Activated CD4-positive, CD25-positive, alpha-beta regulatory T cell treated with anti-CD3 and anti-CD28 coated beads, Interleukin-2, amount 50 U/mL, for 24 hours (primary cell): ENCODE data around the gene ZDHHC7.
"Not testable (repeated sequence)": the region's sequence is repeated elsewhere in the genome, so short reads cannot be mapped to it uniquely, and the experiment has no call there.

Experiments used
- ATAC-seq, 2 donors: fragments of 150-1000 bp; cut with Tn5 transposase; one replicate each; pipeline ENCODE4 v1.10.0; 2021; ENCODE audit warnings: mild to moderate bottlenecking in 1 of 2, moderate library complexity in 1 of 2

Gene ZDHHC7

GRCh38 chr16:84959784-84960417 lies 51.4 kb downstream of the ZDHHC7 start:
- no peak for ATAC-seq

- no peak for ATAC-seq
Observed at GRCh38 chr16:84959045-84959576, 52.2 kb downstream of the ZDHHC7 start.

GRCh38 chr16:84957792-84958191 lies 53.5 kb downstream of the ZDHHC7 start:
- no peak for ATAC-seq

DNA sequence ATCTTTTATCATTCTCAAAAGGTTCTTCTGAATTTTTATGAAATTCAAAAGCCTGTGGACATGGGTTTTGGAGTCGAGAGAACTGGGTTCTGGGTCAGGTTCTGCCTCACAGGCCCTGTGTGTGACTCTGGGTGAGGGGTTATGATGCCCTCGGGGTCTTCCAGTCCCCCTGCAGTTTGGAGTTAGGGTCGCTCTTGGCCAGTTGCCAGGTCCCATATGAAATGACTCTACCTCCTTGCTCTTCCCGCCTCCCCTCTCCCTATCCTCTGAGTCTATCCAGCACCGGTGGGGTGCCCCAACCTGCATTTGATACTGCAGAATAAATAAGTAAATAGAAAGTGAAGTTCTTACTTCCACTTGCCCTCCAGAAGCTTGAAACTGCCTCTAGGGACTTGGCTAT lies 54.1 kb downstream of the ZDHHC7 start:
- ATAC-seq: no peak

GRCh38 chr16:84955427-84955826 lies 55.9 kb downstream of the ZDHHC7 start:
- ATAC-seq: no peak

- no peak for ATAC-seq
Observed at GRCh38 chr16:84953190-84953746, 58.1 kb downstream of the ZDHHC7 start.

DNA sequence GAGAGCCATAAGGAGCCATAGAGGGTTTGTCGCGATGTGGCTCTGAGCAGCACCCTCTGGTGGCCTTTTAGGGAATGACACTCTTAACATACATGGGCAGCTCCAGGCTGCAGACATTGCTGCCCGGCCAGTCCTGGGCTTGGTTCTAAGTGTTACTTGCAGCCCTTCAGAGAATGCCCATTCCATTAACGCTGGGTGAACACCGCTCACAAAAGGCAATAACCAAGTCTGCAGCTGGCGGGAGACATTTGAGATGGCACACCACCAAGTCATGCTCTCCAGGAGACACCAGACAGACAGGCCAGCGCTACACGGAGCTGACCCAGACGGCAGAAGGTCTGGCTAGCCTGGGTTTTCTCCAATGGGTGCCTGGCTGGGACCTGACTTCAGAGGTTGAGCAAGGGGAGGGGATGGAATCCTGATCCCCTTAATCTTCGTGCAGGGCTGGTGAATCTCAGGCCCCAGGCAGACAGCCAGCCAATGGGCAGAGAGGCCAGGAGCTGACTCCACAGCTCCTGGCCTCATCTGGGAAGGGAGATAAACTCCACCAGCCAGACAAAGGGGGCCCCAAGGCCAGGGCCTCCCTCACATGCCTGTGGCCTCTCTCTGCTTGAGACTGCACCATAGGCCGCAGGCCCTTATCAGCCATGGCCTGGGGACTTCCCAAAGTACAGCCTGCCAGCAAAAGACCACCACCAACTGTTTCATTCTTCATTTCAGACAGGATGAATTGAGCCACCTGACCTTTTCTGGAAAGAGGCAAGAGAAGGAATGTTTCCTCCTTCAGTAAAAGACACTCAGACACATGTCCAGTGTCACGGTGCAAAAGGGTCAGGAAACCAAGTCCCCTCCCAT lies 58.8 kb downstream of the ZDHHC7 start:
- ATAC-seq: peak; percentile 73 to 84

DNA sequence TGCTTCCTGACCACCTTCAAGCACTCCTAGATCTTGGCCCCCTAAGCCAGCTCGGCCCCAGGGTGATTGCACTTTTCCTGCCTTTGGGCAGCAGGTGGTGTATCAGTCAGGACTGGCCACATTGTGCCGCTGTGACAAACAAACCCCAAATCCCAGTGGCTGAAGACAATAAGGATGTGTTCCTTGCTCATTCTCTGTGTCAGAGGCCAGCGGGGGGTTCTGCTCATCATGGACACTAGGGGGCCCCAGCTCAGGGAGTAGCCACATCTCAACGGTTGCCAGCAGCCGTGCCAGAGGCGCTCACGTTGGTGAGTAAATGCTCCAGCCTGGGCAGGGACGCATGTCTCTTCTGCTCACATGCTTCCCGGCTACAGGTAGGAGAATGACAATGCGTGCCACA lies 60.4 kb downstream of the ZDHHC7 start:
- no peak for ATAC-seq

GRCh38 chr16:84949772-84950436 lies 61.4 kb downstream of the ZDHHC7 start:
- no peak for ATAC-seq

GRCh38 chr16:84948851-84949610 lies 62.3 kb downstream of the ZDHHC7 start:
- ATAC-seq: no peak

DNA sequence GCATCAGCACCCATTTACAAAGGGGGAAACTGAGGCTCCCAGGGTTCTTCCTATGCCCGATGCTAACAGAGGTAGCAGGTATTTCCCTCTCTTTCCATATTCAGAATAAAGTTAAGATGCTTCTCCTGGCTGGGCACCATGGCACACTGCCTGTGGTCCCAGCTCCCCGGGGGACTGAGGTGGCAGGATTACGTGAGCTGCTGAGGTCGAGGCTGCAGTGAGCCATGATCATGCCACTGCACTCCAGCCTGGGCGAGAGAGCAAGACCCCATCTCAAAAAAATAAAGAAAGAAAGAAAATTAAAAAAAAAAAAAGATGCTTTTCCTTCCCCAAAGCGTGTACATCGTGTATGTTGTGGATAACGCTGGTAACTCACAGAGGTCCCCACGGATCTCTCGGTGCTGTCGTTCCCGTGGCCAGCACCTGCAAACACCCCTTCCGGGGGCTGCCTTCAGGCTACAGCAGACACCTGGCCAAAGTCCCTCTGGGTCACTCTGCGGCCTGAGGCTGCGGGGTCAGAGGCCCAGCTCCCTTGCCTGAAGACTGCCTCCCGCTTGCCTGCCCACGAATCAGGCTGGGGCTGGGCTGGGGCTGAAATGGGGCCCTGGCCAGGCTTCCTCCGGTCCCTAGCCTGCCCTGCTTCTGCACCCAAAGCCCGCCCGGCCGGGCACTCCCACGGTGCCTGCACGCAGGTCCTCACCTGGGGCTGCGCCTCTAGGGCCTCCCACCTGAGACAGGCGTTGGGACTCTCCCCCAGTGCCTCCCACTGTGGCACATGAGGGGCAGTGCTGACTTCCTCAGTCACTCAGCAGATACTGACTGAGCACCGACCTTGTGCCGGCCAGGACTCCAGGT lies 63.1 kb downstream of the ZDHHC7 start:
- peak; percentile 15 to 30 for ATAC-seq

- ATAC-seq: no peak
Observed at GRCh38 chr16:84947022-84947421, 64.3 kb downstream of the ZDHHC7 start.

GRCh38 chr16:84943620-84944019 lies 67.7 kb downstream of the ZDHHC7 start:
- no peak for ATAC-seq

GRCh38 chr16:84942786-84943185 lies 68.5 kb downstream of the ZDHHC7 start:
- no peak for ATAC-seq

DNA sequence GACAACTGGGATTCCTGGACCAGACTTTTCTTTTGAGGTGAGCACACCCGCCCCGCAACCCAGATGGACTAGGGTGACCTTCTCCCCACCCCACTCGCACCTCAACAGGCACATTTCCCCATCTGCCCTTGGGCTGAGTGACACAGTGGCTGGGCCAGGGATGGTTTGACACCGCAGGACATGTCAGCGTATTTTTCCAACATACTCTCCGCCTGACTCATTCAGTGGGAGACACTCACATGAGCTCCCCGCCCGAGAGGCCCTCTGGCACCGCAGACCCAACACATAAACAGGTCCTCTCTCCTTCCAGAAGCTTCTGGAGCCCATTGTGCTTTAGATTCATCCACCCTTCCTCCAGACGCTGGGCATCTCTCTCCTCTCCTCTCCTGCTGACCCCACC lies 69.4 kb downstream of the ZDHHC7 start:
- no peak for ATAC-seq

GRCh38 chr16:84940670-84941551 lies 70.4 kb downstream of the ZDHHC7 start:
- ATAC-seq: no peak

DNA sequence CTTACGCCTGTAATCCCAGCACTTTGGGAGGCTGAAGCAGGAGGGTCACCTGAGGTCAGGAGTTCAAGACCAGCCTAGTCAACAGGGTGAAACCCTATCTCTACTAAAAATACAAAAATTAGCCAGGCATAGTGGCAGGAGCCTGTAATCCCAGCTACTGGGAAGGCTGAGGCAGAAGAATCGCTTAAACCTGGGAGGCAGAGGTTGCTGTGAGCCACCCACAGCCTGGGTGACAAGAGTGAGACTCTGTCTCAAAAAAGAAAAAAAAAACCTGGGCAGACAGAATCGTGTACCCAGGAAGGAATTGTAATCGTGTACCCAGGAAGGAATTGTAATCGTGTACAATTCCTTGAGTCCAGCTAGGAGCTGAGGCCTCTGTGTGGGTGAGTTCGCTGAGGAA lies 72.7 kb downstream of the ZDHHC7 start:
- ATAC-seq: not testable (repeated sequence)

GRCh38 chr16:84937196-84938005 lies 73.9 kb downstream of the ZDHHC7 start:
- ATAC-seq: no peak
